BJ (cell line): Measurements from ENCODE around the gene GOLT1A. TPM values are rescaled to one million over a fixed set of nuclear protein-coding genes. Genes with fewer than 3 reads are reported as not detected.

Experiments
- CTCF ChIA-PET: fragments of 350-600 bp; formaldehyde crosslinking; extraction: SDS; loops from one replicate; lab custom pipeline; 2021; ENCODE audit warnings: antibody characterized with exemption, inconsistent platforms; lab: Yijun Ruan, JAX
- POLR2A ChIA-PET: fragments of 300-600 bp; sonication (Branson Sonifier 250); formaldehyde crosslinking; extraction: SDS; loops from one replicate; lab custom pipeline; 2021; ENCODE audit warnings: antibody characterized with exemption; lab: Charles Lee
- DNase-seq: peaks from one replicate; pipeline ENCODE4 v3.0.0-alpha.2; 2011; ENCODE audit warnings: low read depth
- H3K27me3 ChIP-seq: 2 replicates; pipeline ENCODE4 v1.6.0; 2011; ENCODE audit warnings: low read length; ENCODE audit not compliant: control insufficient read depth, insufficient read depth
- H3K36me3 ChIP-seq: 2 replicates; pipeline ENCODE4 v1.5.1; 2011; ENCODE audit warnings: low read length; ENCODE audit not compliant: control insufficient read depth, insufficient read depth
- H3K4me3 ChIP-seq: 2 replicates; pipeline ENCODE4 v1.5.1; 2011; ENCODE audit warnings: low read depth, mild to moderate bottlenecking, control low read depth, low read length
- polyA plus RNA-seq: library from polyadenylated mRNA; depleted of rRNA; stranded (reverse); fragments of >200 nt; gene quantifications from 2 replicates; pipeline ENCODE4 v1.2.3, GENCODE V29; 2011
- TF ChIP-seq, protein P1 (sequence below): IDR thresholded peaks from 2 replicates; pipeline ENCODE4 v1.5.1; 2011; ENCODE audit warnings: low read depth, mild to moderate bottlenecking, control low read depth, inconsistent platforms, low read length, moderate library complexity; ENCODE audit not compliant: insufficient read depth

The GOLT1A gene
- polyA plus RNA-seq, 1 experiment: 0.21 TPM

DNA sequence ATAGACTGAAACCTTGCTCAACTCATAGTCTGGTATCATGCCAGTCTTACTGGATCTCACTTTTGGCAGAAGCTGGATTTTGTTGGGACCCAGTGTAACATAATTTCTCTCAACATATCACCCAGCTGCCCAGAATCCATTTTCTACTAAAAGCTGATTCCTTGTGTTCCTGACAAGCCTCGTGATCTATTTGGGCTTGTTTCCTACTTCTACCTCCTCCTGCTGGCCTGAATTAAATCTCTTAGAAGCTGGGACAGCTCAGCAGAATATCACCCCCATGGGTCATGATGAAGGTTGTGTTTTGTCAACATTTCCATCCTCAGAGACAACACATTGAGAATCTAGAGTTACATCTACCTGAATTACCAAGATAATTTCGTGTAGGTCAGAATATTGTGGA is 7.7 kb downstream of the GOLT1A start:
- H3K36me3 ChIP-seq: no peaks in the 10 kb centered on the region
- TF ChIP-seq, protein P1, sequence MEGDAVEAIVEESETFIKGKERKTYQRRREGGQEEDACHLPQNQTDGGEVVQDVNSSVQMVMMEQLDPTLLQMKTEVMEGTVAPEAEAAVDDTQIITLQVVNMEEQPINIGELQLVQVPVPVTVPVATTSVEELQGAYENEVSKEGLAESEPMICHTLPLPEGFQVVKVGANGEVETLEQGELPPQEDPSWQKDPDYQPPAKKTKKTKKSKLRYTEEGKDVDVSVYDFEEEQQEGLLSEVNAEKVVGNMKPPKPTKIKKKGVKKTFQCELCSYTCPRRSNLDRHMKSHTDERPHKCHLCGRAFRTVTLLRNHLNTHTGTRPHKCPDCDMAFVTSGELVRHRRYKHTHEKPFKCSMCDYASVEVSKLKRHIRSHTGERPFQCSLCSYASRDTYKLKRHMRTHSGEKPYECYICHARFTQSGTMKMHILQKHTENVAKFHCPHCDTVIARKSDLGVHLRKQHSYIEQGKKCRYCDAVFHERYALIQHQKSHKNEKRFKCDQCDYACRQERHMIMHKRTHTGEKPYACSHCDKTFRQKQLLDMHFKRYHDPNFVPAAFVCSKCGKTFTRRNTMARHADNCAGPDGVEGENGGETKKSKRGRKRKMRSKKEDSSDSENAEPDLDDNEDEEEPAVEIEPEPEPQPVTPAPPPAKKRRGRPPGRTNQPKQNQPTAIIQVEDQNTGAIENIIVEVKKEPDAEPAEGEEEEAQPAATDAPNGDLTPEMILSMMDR: peak; percentile 44
- POLR2A ChIA-PET: interaction anchor here (0.6 kb wide), 1 partner anchor 18 kb away, joined by 3 read pairs; no protein-coding TSS in a partner anchor
- CTCF ChIA-PET: interaction anchor here (0.7 to 7.4 kb wide), 35 partner anchors 9 to 601 kb away, joined by 3 to 240 read pairs (median 6); partner anchors contain the start of genes ETNK2, GOLT1A, KISS1 and PLEKHA6
- no peaks in the 10 kb centered on the region for H3K27me3 ChIP-seq
- DNase-seq: no peak
- no peak overlapping the region for H3K4me3 ChIP-seq

DNA sequence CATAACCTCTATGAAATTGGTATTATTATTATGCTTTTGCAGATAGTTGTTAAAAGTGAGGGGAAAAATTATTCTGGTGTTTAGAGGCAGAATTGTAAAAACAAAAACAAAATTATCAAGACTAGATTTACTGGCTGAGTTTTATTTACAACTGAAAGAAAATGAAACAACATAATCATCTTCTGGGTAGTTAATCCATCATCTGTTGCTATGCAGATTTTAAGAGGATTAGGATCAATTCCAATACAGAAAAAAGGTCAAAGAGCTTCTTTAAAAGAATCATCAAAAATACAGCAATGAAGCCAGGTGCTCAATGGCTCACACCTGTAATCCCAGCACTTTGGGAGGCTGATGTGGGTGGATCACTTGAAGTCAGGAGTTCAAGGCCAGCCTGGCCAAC is 8.3 kb downstream of the GOLT1A start:
- CTCF ChIA-PET: interaction anchor here (0.7 to 7.4 kb wide), 22 partner anchors 8 to 345 kb away, joined by 3 to 240 read pairs (median 15); partner anchors contain the start of genes ETNK2, GOLT1A, KISS1 and PLEKHA6
- Histone ChIP-seq H3K27me3 (no peaks in the 10 kb centered on the region), H3K4me3 (no peak overlapping the region), H3K36me3 (no peaks in the 10 kb centered on the region)
- POLR2A ChIA-PET: no interaction called here
- DNase-seq: no peak
- TF ChIP-seq, protein P1: no peak

DNA sequence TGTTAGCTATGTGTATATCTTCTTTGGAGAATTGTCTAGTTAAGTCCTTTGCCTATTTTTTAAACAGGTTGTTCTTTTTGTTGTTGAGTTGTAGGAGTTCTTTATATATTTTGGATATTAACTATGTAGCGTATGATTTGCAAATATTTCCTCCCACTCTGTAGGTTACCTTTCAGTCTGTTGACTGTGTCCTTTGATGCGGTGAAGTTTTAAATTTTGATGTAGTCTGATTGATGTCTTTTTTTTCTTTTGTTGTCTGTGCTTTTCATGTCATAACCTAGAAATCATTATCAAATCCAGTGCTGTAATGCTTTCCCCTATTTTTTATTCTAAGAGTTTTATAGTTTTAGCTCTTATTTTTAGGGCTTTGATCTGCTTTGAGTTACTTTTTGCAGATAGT is 8.8 kb downstream of the GOLT1A start:
- TF ChIP-seq, protein P1: no peak
- DNase-seq: no peak
- no peaks in the 10 kb centered on the region for H3K27me3 ChIP-seq
- H3K36me3 ChIP-seq: no peaks in the 10 kb centered on the region
- CTCF ChIA-PET: interaction anchor here (1.3 to 7.4 kb wide), 7 partner anchors 11 to 344 kb away, joined by 3 to 240 read pairs (median 30); partner anchors contain the start of genes GOLT1A, PLEKHA6, REN and SNRPE
- POLR2A ChIA-PET: interaction anchor here (0.6 kb wide), 1 partner anchor 129 kb away, joined by 3 read pairs; no protein-coding TSS in a partner anchor
- H3K4me3 ChIP-seq: no peak overlapping the region

DNA sequence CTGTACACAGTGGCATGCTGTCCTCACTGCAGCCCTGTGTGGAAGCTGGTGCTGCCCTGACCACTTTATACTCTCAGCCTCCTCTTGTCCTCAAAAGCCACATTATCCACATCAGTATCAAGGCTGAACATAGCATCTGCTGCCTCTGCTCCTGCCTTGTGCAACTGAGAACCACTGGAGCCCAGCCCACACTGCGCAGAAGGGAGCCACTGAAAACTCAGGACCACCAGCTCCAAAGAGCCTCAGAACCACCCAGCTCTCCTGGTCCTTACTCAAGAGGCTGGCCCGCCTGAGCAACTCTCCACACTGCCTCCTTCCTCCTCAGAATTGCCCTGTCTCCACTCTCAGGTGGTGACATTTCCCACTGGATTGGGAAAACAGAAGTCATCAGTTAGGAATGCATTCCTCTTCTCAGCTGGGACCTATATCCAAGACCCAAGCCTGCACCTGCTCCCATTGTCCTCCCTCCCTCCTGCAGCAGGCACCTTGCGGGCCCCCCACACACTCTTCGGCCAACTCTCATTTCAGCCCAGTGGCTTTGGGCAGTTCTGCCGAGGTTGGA is 10.5 kb downstream of the GOLT1A start:
- Histone ChIP-seq H3K36me3 (no peaks in the 10 kb centered on the region), H3K4me3 (no peak overlapping the region), H3K27me3 (no peaks in the 10 kb centered on the region)
- TF ChIP-seq, protein P1: no peak
- DNase-seq: no peak
- CTCF ChIA-PET: interaction anchor here (0.6 to 7.4 kb wide), 5 partner anchors 11 to 1391 kb away, joined by 3 to 240 read pairs (median 4); partner anchors contain the start of genes GOLT1A, PLEKHA6 and REN
- POLR2A ChIA-PET: interaction anchor here (0.6 kb wide), 1 partner anchor 134 kb away, joined by 3 read pairs; no protein-coding TSS in a partner anchor

DNA sequence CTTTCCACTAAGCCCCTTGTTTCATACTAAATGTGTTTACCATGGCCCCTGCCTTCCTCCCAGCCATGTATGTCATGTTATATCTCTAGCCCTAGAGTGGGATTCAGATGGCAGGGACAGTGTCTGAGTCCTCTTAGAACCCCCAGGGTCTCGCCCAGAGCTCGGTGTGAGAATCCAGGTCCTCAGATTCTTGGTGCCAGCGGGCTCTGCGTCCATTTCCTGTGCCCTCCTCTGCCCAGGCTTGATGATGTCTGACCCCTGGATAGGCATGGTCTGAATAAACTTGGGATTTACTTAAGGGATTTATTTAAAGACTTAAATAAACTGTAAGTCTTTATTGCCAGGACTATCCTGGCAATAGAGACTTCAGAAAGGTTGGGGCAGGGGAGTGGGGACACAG is 11.3 kb downstream of the GOLT1A start:
- H3K4me3 ChIP-seq: no peak overlapping the region
- CTCF ChIA-PET: interaction anchor here (1.1 to 7.4 kb wide), 4 partner anchors 11 to 157 kb away, joined by 4 to 240 read pairs (median 4); partner anchors contain the start of genes GOLT1A, PLEKHA6 and REN
- DNase-seq: no peak

More for the DNA sequence above, 11.3 kb downstream of the GOLT1A start:
- H3K27me3 ChIP-seq: no peaks in the 10 kb centered on the region
- POLR2A ChIA-PET: interaction anchor here (0.6 kb wide), 1 partner anchor 135 kb away, joined by 3 read pairs; no protein-coding TSS in a partner anchor
- TF ChIP-seq, protein P1: no peak
- H3K36me3 ChIP-seq: no peaks in the 10 kb centered on the region
